IMR-90 (cell line): ENCODE results near the gene PPP1R12C. TPM values are rescaled to one million over a fixed set of nuclear protein-coding genes. Genes with fewer than 3 reads are reported as not detected.

Experiments
- ATAC-seq: fragments of 200-7000 bp; cut with Tn5 transposase; 2 replicates; pipeline ENCODE4 v1.9.1; 2020; ENCODE audit warnings: low read depth, mild to moderate bottlenecking, moderate library complexity
- BruUV-seq: library from RNA; stranded (reverse); fragments of 400-500 nt; replicated peaks from 2 replicates; lab custom pipeline; 2021; lab: Mats Ljungman, UMichigan
- CTCF ChIA-PET: fragments of 300-600 bp; formaldehyde crosslinking; extraction: SDS; loops from one replicate; lab custom pipeline; 2021; ENCODE audit warnings: antibody characterized with exemption; lab: Yijun Ruan, JAX
- POLR2A ChIA-PET: fragments of 300-600 bp; sonication (Branson Sonifier 250); formaldehyde crosslinking; loops from one replicate; lab custom pipeline; 2022; ENCODE audit warnings: antibody characterized with exemption; ENCODE audit not compliant: unreplicated experiment; lab: Charles Lee
- DNase-seq: peaks from one replicate; pipeline ENCODE4 v3.0.0; 2013
- H2AFZ ChIP-seq: replicated peaks from 2 replicates; pipeline ENCODE3; 2013; ENCODE audit warnings: low read length, mild to moderate bottlenecking; ENCODE audit not compliant: poor library complexity
- H2AK5ac ChIP-seq: 2 replicates; pipeline ENCODE4 v1.6.1; 2013; ENCODE audit warnings: low read depth, low read length, inconsistent platforms
- H2AK9ac ChIP-seq: replicated peaks from 2 replicates; pipeline ENCODE3; 2013; ENCODE audit warnings: mild to moderate bottlenecking, low read depth, low read length, moderate library complexity; ENCODE audit not compliant: poor library complexity
- H2BK120ac ChIP-seq: 2 replicates; pipeline ENCODE4 v1.6.1; 2013; ENCODE audit warnings: low read depth, low read length, inconsistent platforms
- H2BK15ac ChIP-seq: 3 replicates; pipeline ENCODE4 v1.6.1; 2013; ENCODE audit warnings: low read depth, low read length, inconsistent platforms
- H2BK20ac ChIP-seq: 2 replicates; pipeline ENCODE4 v1.6.1; 2013; ENCODE audit warnings: low read depth, mild to moderate bottlenecking, inconsistent platforms, low read length, moderate library complexity
- H2BK5ac ChIP-seq: 2 replicates; pipeline ENCODE4 v1.6.1; 2013; ENCODE audit warnings: mild to moderate bottlenecking, low read depth, low read length, inconsistent platforms; ENCODE audit not compliant: poor library complexity, severe bottlenecking
- H3K14ac ChIP-seq: replicated peaks from 2 replicates; pipeline ENCODE4 v1.6.1; 2013; ENCODE audit warnings: low read depth, low read length, inconsistent platforms
- H3K18ac ChIP-seq: 2 replicates; pipeline ENCODE4 v1.6.1; 2013; ENCODE audit warnings: low read depth, low read length, control low read depth
- H3K23ac ChIP-seq: 2 replicates; pipeline ENCODE4 v1.6.1; 2013; ENCODE audit warnings: low read depth, low read length, inconsistent platforms
- H3K27ac ChIP-seq: 2 replicates; pipeline ENCODE4 v1.5.1; 2013; ENCODE audit warnings: mild to moderate bottlenecking, control low read depth, low read length; ENCODE audit not compliant: insufficient read depth
- H3K27me3 ChIP-seq: 2 replicates; pipeline ENCODE4 v1.6.1; 2013; ENCODE audit warnings: low read length; ENCODE audit not compliant: control insufficient read depth, insufficient read depth
- H3K36me3 ChIP-seq: 2 replicates; pipeline ENCODE4 v1.6.1; 2013; ENCODE audit warnings: low read length, mixed read lengths; ENCODE audit not compliant: control insufficient read depth, insufficient read depth
- H3K4ac ChIP-seq: 2 replicates; pipeline ENCODE4 v1.6.1; 2013; ENCODE audit warnings: low read depth, low read length, inconsistent platforms
- H3K4me1 ChIP-seq: 2 replicates; pipeline ENCODE4 v1.6.1; 2013; ENCODE audit warnings: low read length, mixed read lengths; ENCODE audit not compliant: control insufficient read depth, insufficient read depth
- H3K4me2 ChIP-seq: 2 replicates; pipeline ENCODE4 v1.6.1; 2013; ENCODE audit warnings: low read depth, mild to moderate bottlenecking, control low read depth, low read length, moderate library complexity
- H3K4me3 ChIP-seq: 2 replicates; pipeline ENCODE4 v1.5.1; 2013; ENCODE audit warnings: low read depth, mild to moderate bottlenecking, control low read depth, low read length, moderate library complexity; ENCODE audit not compliant: insufficient read depth
- H3K56ac ChIP-seq: 2 replicates; pipeline ENCODE4 v1.6.1; 2013; ENCODE audit warnings: low read length, inconsistent platforms; ENCODE audit not compliant: insufficient read depth; ENCODE audit errors: extremely low read depth
- H3K79me1 ChIP-seq, 2 experiments: 2 replicates each; pipeline ENCODE4 v1.6.1; 2013; ENCODE audit warnings: low read length in 2 of 2, inconsistent platforms in 1 of 2, low read depth in 1 of 2
- H3K9ac ChIP-seq: 2 replicates; pipeline ENCODE4 v1.6.1; 2013; ENCODE audit warnings: low read depth, low read length, control low read depth
- H3K9me1 ChIP-seq: 2 replicates; pipeline ENCODE4 v1.6.1; 2013; ENCODE audit warnings: low read length, inconsistent platforms; ENCODE audit not compliant: insufficient read depth
- H3K9me3 ChIP-seq: 2 replicates; pipeline ENCODE4 v1.6.1; 2013; ENCODE audit warnings: low read length; ENCODE audit not compliant: control insufficient read depth, insufficient read depth
- H4K20me1 ChIP-seq: 2 replicates; pipeline ENCODE4 v1.6.1; 2013; ENCODE audit warnings: low read length, inconsistent platforms; ENCODE audit not compliant: insufficient read depth
- H4K5ac ChIP-seq: 2 replicates; pipeline ENCODE4 v1.6.1; 2013; ENCODE audit warnings: mild to moderate bottlenecking, low read depth, low read length, control low read depth
- H4K8ac ChIP-seq, 2 experiments: 2 replicates each; pipeline ENCODE4 v1.6.1; 2013; ENCODE audit warnings: low read depth in 2 of 2, low read length in 2 of 2, control low read depth in 1 of 2, inconsistent platforms in 1 of 2
- H4K91ac ChIP-seq: 2 replicates; pipeline ENCODE4 v1.6.1; 2013; ENCODE audit warnings: low read depth, low read length, inconsistent platforms; ENCODE audit not compliant: insufficient read depth
- BHLHE40 ChIP-seq: fragments of 150-350 bp; IDR thresholded peaks from 2 replicates; pipeline ENCODE4 v1.6.1; 2016; ENCODE audit warnings: mild to moderate bottlenecking, low read depth, low read length
- CHD1 ChIP-seq: IDR thresholded peaks from 2 replicates; pipeline ENCODE4 v1.6.1; 2012; ENCODE audit warnings: low read depth, low read length, improper control_type of control experiment
- FOS ChIP-seq: fragments of 150-350 bp; IDR thresholded peaks from 2 replicates; pipeline ENCODE4 v1.6.1; 2016; ENCODE audit warnings: low read depth, low read length
- MAFK ChIP-seq: IDR thresholded peaks from 2 replicates; pipeline ENCODE4 v1.6.1; 2012; ENCODE audit warnings: low read depth, low read length, improper control_type of control experiment
- MAZ ChIP-seq: IDR thresholded peaks from 2 replicates; pipeline ENCODE4 v1.6.1; 2012; ENCODE audit warnings: low read depth, mild to moderate bottlenecking, low read length, improper control_type of control experiment, moderate library complexity, borderline replicate concordance
- POLR2A ChIP-seq: IDR thresholded peaks from 2 replicates; pipeline ENCODE4 v1.6.1; 2012; ENCODE audit warnings: mild to moderate bottlenecking, low read depth, low read length
- RAD21 ChIP-seq: IDR thresholded peaks from 2 replicates; pipeline ENCODE4 v1.6.1; 2012; ENCODE audit warnings: low read length, improper control_type of control experiment
- RCOR1 ChIP-seq: IDR thresholded peaks from 2 replicates; pipeline ENCODE4 v1.6.1; 2012; ENCODE audit warnings: mild to moderate bottlenecking, low read length, improper control_type of control experiment; ENCODE audit not compliant: insufficient replicate concordance
- SMC3 ChIP-seq: fragments of 150-350 bp; IDR thresholded peaks from 2 replicates; pipeline ENCODE4 v1.6.1; 2016; ENCODE audit warnings: low read depth, mild to moderate bottlenecking, antibody characterized with exemption, low read length, moderate library complexity
- WGBS, 2 experiments: methylation state at CpG; one replicate each; pipeline versions ENCODE4 v1.1.5 to v1.1.7; 2013; ENCODE audit warnings: missing lambda C conversion rate in 2 of 2; ENCODE audit not compliant: insufficient read length in 1 of 2; ENCODE audit errors: extremely low coverage in 2 of 2; 5-methylcytosine and 5-hydroxymethylcytosine counted together
- dilution Hi-C: fragments of 300-500 bp; cut with HindIII; formaldehyde crosslinking; loops from one replicate; pipeline ENCODE4 v1.14.3; 2018; ENCODE audit warnings: low sequenced_read_pairs; ENCODE audit not compliant: unreplicated experiment
- in situ Hi-C: fragments of 300-500 bp; cut with MboI; formaldehyde crosslinking; loops from 3 replicates; pipeline ENCODE4 v1.14.3; 2019; ENCODE audit warnings: low sequenced_read_pairs, inconsistent platforms, mixed read lengths
- intact Hi-C: fragments of 100-400 bp; cut with micrococcal nuclease; formaldehyde crosslinking; loops from 2 replicates; pipeline ENCODE4 v1.10.0; 2022
- polyA plus RNA-seq, 3 experiments: library from polyadenylated mRNA; depleted of rRNA; stranded (reverse); fragments of >200 nt; gene quantifications; 2 replicates each; pipeline ENCODE4 v1.2.3, GENCODE V29; 2012; ENCODE audit warnings: low replicate concordance in 1 of 3
- total RNA-seq: library from RNA; depleted of rRNA; stranded (reverse); fragments of >200 nt; gene quantifications from 2 replicates; pipeline ENCODE4 v1.2.3, GENCODE V29; 2012

The PPP1R12C gene
- total and polyA plus RNA-seq, 2 of the 4 experiments (the other 2 are of a cell fraction), result 21.5 to 81.4 TPM

DNA sequence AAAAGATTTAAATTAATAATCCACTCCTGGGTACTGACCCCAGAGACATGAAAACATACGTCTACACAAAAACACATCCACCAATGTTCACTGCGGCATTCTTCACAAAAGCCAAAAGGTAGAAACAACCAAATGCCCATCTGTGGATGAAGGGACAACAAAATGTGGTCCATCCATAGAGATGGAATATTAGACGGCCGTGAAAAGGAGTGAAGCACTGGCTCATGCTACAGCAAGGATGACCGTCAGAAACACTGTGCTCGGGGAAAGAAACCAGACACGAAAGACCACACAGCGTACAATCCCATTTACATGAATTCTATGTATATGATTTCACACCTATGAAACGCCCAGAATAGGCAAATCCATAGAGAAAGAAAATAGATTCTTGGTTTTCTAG is 60.6 kb downstream of the PPP1R12C start (continued):
- no peak for TF ChIP-seq SMC3
- TF ChIP-seq CHD1, result no peak

DNA sequence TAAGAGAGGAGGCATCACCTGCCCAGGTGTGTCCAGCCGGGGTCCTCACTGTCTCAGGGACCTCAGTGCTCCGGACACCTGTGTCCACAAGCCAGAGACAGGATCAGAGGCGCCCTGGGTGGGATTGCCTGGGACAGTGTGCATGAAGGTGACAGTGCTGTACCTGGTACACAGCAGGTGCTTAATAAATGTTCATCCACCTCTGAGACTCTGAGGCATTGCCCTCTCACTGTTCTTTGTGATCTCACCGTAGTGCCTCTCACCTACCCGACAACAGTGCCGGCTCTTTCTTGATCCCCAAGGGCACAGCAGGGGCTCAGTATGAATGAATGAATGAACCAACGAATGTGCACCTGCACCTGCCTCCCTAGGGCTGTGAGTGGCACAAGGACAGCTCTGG is 63.7 kb downstream of the PPP1R12C start:
- TF ChIP-seq POLR2A, result no peak
- no peak for TF ChIP-seq RCOR1
- TF ChIP-seq BHLHE40, result no peak
- TF ChIP-seq RAD21, result no peak
- TF ChIP-seq FOS, result no peak
- no peak for TF ChIP-seq MAFK
- no peak for TF ChIP-seq MAZ
- Histone ChIP-seq H3K79me1 (no peaks in the 10 kb centered on the region), H3K4me1 (no peaks in the 10 kb centered on the region), H3K9me1 (peaks cover 3% of the 10 kb centered on the region; the same call in 1 of the 2 replicates), H4K8ac (no peak overlapping the region), H4K20me1 (no peaks in the 10 kb centered on the region), H3K4ac (no peak overlapping the region), H3K4me2 (no peak overlapping the region), H3K18ac (no peak overlapping the region), H2AK9ac (no peak overlapping the region), H2AK5ac (no peak overlapping the region), H3K9ac (no peak overlapping the region), H3K56ac (no peak overlapping the region), H2AFZ (no peak overlapping the region), H3K4me3 (no peak overlapping the region), H2BK5ac (no peak overlapping the region), H3K36me3 (peaks cover 37% of the 10 kb centered on the region), H3K27me3 (no peaks in the 10 kb centered on the region), H2BK120ac (no peak overlapping the region), H3K27ac (no peak overlapping the region), H3K9me3 (no peaks in the 10 kb centered on the region), H3K14ac (no peak overlapping the region), H2BK15ac (no peak overlapping the region), H4K5ac (no peak overlapping the region), H2BK20ac (no peak overlapping the region), H4K91ac (no peak overlapping the region), H3K23ac (no peak overlapping the region)
- dilution Hi-C loops (no loop called here), intact Hi-C loops (no loop called here), in situ Hi-C loops (no loop called here)
- WGBS, 2 experiments, result 93% methylated on average over 3 of the region's 7 CpGs; no CpG with 5 or more reads in 1 of the 2 experiments
- ChIA-PET POLR2A (no interaction called here), CTCF (no interaction called here)
- ATAC-seq (no peak), DNase-seq (no peak)
- no TSS peak for BruUV-seq
